ENCODE results near the gene SORCS1. TPM values are rescaled to one million over a fixed set of nuclear protein-coding genes. Genes with fewer than 3 reads are reported as not detected.

SORCS1 gene
- total and polyA plus RNA-seq, 4 donors, result 0.08 to 0.21 (median 0.09) TPM; not detected in 1

GRCh38 chr10:106991091-106991490 is 173.4 kb downstream of the SORCS1 start:
- Histone ChIP-seq H3K27ac (ENCODE audit: low read depth in 1 of 2, low read length in 2 of 2) (no peak overlapping the region), H3K27me3 (ENCODE audit: control insufficient read depth in 4 of 4, insufficient read depth in 4 of 4, low read length in 3 of 4) (no peaks in the 10 kb centered on the region), H3K4me3 (ENCODE audit: low read depth in 1 of 3, low read length in 3 of 3) (no peak overlapping the region), H3K36me3 (ENCODE audit: control insufficient read depth in 4 of 4, insufficient read depth in 3 of 4, low read depth in 1 of 4, low read length in 3 of 4) (no peaks in the 10 kb centered on the region), H3K9ac (ENCODE audit: low read depth in 1 of 2, low read length in 2 of 2) (no peak overlapping the region), H3K4me1 (ENCODE audit: control insufficient read depth in 4 of 4, insufficient read depth in 4 of 4, low read length in 3 of 4) (no peaks in the 10 kb centered on the region), H3K9me3 (ENCODE audit: control insufficient read depth in 4 of 4, low read length in 3 of 4) (no peaks in the 10 kb centered on the region)
- TF ChIP-seq CTCF (IDR thresholded peaks at IDR 0.05; ENCODE audit: low read depth, low read length, missing input control) (no peak), NR2F2 (IDR thresholded peaks at IDR 0.05) (no peak), REST (IDR thresholded peaks at IDR 0.05) (no peak), FOXA1 (IDR thresholded peaks at IDR 0.05) (no peak), MAX (IDR thresholded peaks at IDR 0.05) (no peak), RXRA (IDR thresholded peaks at IDR 0.05) (no peak), HNF4A (conservative IDR thresholded peaks at IDR 0.05) (no peak), GABPA (IDR thresholded peaks at IDR 0.05 in 1 of 2, conservative IDR thresholded peaks at IDR 0.05 in 1 of 2) (no peak), ZBTB33 (IDR thresholded peaks at IDR 0.05) (no peak), EGR1 (IDR thresholded peaks at IDR 0.05; ENCODE audit: low read depth in 2 of 2) (no peak), FOXA2 (IDR thresholded peaks at IDR 0.05) (no peak), HNF4G (IDR thresholded peaks at IDR 0.05) (no peak), ATF3 (IDR thresholded peaks at IDR 0.05) (no peak), JUND (IDR thresholded peaks at IDR 0.05) (no peak), SP1 (IDR thresholded peaks at IDR 0.05) (no peak), RAD21 (IDR thresholded peaks at IDR 0.05) (no peak), YY1 (IDR thresholded peaks at IDR 0.05) (no peak), TAF1 (conservative IDR thresholded peaks at IDR 0.05) (no peak)
- DNase-seq (ENCODE audit: low spot score), result no peak
- 90% methylated on average over 4 of the region's 4 CpGs for WGBS
